HS-5 (cell line): ENCODE measurements around the gene KRT5.
A peak's percentile ranks its signal among the peaks of the same experiment; 100 is the strongest.

Experiments used
- DNase-seq: peaks from one replicate; pipeline ENCODE4 v3.0.0-alpha.2; 2012; ENCODE audit warnings: low read depth

Gene KRT5

GRCh38 chr12:52519826-52520662 is at the start of gene KRT5:
TSS of gene KRT5 (minus strand) at chr12:52520394. CDS start at chr12:52520296, 98 bp downstream.
- no peak for DNase-seq

GRCh38 chr12:52568111-52568510 is 47.9 kb upstream of the KRT5 start:
- DNase-seq: no peak

- no peak for DNase-seq
These were observed 46.7 kb upstream of the KRT5 start for GRCh38 chr12:52566847-52567291.

GRCh38 chr12:52564582-52564981 is 44.4 kb upstream of the KRT5 start:
- DNase-seq: no peak

GRCh38 chr12:52561880-52562449 is 41.8 kb upstream of the KRT5 start:
- no peak for DNase-seq

GRCh38 chr12:52559979-52560378 is 39.8 kb upstream of the KRT5 start:
- DNase-seq: no peak

- DNase-seq: no peak
These were observed 38.7 kb upstream of the KRT5 start for GRCh38 chr12:52558781-52559445.

GRCh38 chr12:52557476-52557875 is 37.3 kb upstream of the KRT5 start:
- no peak for DNase-seq

- no peak for DNase-seq
These were observed 35.4 kb upstream of the KRT5 start for GRCh38 chr12:52555577-52555976.

- no peak for DNase-seq
These were observed 32.5 kb upstream of the KRT5 start, which contains the start of gene KRT71 for GRCh38 chr12:52552681-52553195. TSS of gene KRT71 (minus strand) at chr12:52553145. CDS start at chr12:52553077, 68 bp downstream.

- DNase-seq: no peak
These were observed 31.9 kb upstream of the KRT5 start for GRCh38 chr12:52552055-52552454.

- no peak for DNase-seq
These were observed 31.1 kb upstream of the KRT5 start for GRCh38 chr12:52551216-52551865.

GRCh38 chr12:52546126-52546525 is 25.9 kb upstream of the KRT5 start:
- no peak for DNase-seq

GRCh38 chr12:52543985-52544883 is 24.0 kb upstream of the KRT5 start:
- DNase-seq: no peak

GRCh38 chr12:52542785-52543318 is 22.7 kb upstream of the KRT5 start:
- no peak for DNase-seq

- DNase-seq: no peak
These were observed 22.0 kb upstream of the KRT5 start for GRCh38 chr12:52542157-52542556.

GRCh38 chr12:52541709-52542108 is 21.5 kb upstream of the KRT5 start:
- no peak for DNase-seq

- no peak for DNase-seq
These were observed 20.3 kb upstream of the KRT5 start for GRCh38 chr12:52540531-52540930.

- DNase-seq: no peak
These were observed 19.6 kb upstream of the KRT5 start for GRCh38 chr12:52539821-52540173.

GRCh38 chr12:52539083-52539820 is 19.1 kb upstream of the KRT5 start:
- peak; percentile 23 for DNase-seq
